H9 (cell line): ENCODE data around the gene ZNF101. TPM values are rescaled to one million over a fixed set of nuclear protein-coding genes. Genes with fewer than 3 reads are reported as not detected.

ENCODE experiments used
- DNase-seq: peaks from one replicate; pipeline ENCODE4 v3.0.0-alpha.2; 2017
- H2AFZ ChIP-seq: one replicate; pipeline ENCODE4 v1.6.1; 2013; ENCODE audit warnings: mild to moderate bottlenecking, low read length, control low read depth, moderate library complexity
- H2AK5ac ChIP-seq: 2 replicates; pipeline ENCODE4 v1.6.1; 2013; ENCODE audit warnings: low read length, control low read depth, mixed read lengths; ENCODE audit not compliant: insufficient read length
- H2BK120ac ChIP-seq: one replicate; pipeline ENCODE4 v1.6.1; 2013; ENCODE audit warnings: low read depth, mild to moderate bottlenecking, low read length, control low read depth, inconsistent platforms; ENCODE audit not compliant: poor library complexity, severe bottlenecking
- H2BK12ac ChIP-seq: 2 replicates; pipeline ENCODE4 v1.6.1; 2013; ENCODE audit warnings: low read length, control low read depth, mixed read lengths, low read depth; ENCODE audit not compliant: insufficient read length
- H2BK15ac ChIP-seq: 2 replicates; pipeline ENCODE4 v1.6.1; 2013; ENCODE audit warnings: low read depth, low read length, control low read depth
- H2BK20ac ChIP-seq: one replicate; pipeline ENCODE4 v1.6.1; 2013; ENCODE audit warnings: low read depth, mild to moderate bottlenecking, low read length, control low read depth, inconsistent platforms; ENCODE audit not compliant: poor library complexity, severe bottlenecking
- H2BK5ac ChIP-seq: 2 replicates; pipeline ENCODE4 v1.6.1; 2013; ENCODE audit warnings: low read length, control low read depth, mixed read lengths; ENCODE audit not compliant: insufficient read length
- H3K14ac ChIP-seq: 2 replicates; pipeline ENCODE4 v1.6.1; 2013; ENCODE audit warnings: low read length, control low read depth; ENCODE audit not compliant: insufficient read depth
- H3K18ac ChIP-seq: 2 replicates; pipeline ENCODE4 v1.6.1; 2013; ENCODE audit warnings: low read depth, mild to moderate bottlenecking, mixed read lengths, low read length, control low read depth; ENCODE audit not compliant: insufficient read length
- H3K23ac ChIP-seq: 2 replicates; pipeline ENCODE4 v1.6.1; 2013; ENCODE audit warnings: low read length, control low read depth, mixed read lengths, low read depth; ENCODE audit not compliant: insufficient read length
- H3K23me2 ChIP-seq: 2 replicates; pipeline ENCODE4 v1.6.1; 2013; ENCODE audit warnings: low read depth, mild to moderate bottlenecking, mixed read lengths, low read length, control low read depth; ENCODE audit not compliant: insufficient read length, poor library complexity, severe bottlenecking
- H3K27ac ChIP-seq: 2 replicates; pipeline ENCODE4 v1.5.1; 2013; ENCODE audit warnings: low read length, control low read depth, mixed read lengths, low read depth; ENCODE audit not compliant: insufficient read length
- H3K27me3 ChIP-seq: 2 replicates; pipeline ENCODE4 v1.6.1; 2013; ENCODE audit warnings: low read length, control low read depth, inconsistent platforms; ENCODE audit not compliant: insufficient read depth
- H3K4ac ChIP-seq: 2 replicates; pipeline ENCODE4 v1.6.1; 2013; ENCODE audit warnings: low read depth, mild to moderate bottlenecking, control low read depth, inconsistent platforms, low read length, moderate library complexity
- H3K4me1 ChIP-seq: 2 replicates; pipeline ENCODE4 v1.6.1; 2013; ENCODE audit warnings: low read length, control low read depth, inconsistent platforms; ENCODE audit not compliant: insufficient read depth
- H3K4me2 ChIP-seq: 2 replicates; pipeline ENCODE4 v1.6.1; 2013; ENCODE audit warnings: low read length, control low read depth, mixed read lengths; ENCODE audit not compliant: insufficient read length, insufficient read depth
- H3K56ac ChIP-seq: 2 replicates; pipeline ENCODE4 v1.6.1; 2013; ENCODE audit warnings: low read depth, mild to moderate bottlenecking, mixed read lengths, low read length, control low read depth; ENCODE audit not compliant: insufficient read length
- H3K79me1 ChIP-seq: 2 replicates; pipeline ENCODE4 v1.6.1; 2013; ENCODE audit warnings: low read depth, mild to moderate bottlenecking, moderate library complexity, low read length, control low read depth, inconsistent platforms; ENCODE audit not compliant: insufficient read depth, poor library complexity, severe bottlenecking
- H3K79me2 ChIP-seq: 2 replicates; pipeline ENCODE4 v1.6.1; 2013; ENCODE audit warnings: low read length, control low read depth, inconsistent platforms; ENCODE audit not compliant: insufficient read depth
- H3K9ac ChIP-seq: 2 replicates; pipeline ENCODE4 v1.6.1; 2013; ENCODE audit warnings: low read length, control low read depth, mixed read lengths; ENCODE audit not compliant: insufficient read length; ENCODE audit errors: extremely low read depth
- H3K9me3 ChIP-seq: one replicate; pipeline ENCODE4 v1.6.1; 2013; ENCODE audit warnings: low read depth, low read length, inconsistent platforms; ENCODE audit not compliant: control insufficient read depth
- H3T11ph ChIP-seq: one replicate; pipeline ENCODE4 v1.6.1; 2013; ENCODE audit warnings: mild to moderate bottlenecking, low read length, control low read depth, inconsistent platforms
- H4K20me1 ChIP-seq: one replicate; pipeline ENCODE4 v1.6.1; 2013; ENCODE audit not compliant: control insufficient read depth, insufficient read length, insufficient read depth
- H4K5ac ChIP-seq: 2 replicates; pipeline ENCODE4 v1.6.1; 2013; ENCODE audit warnings: low read depth, mild to moderate bottlenecking, mixed read lengths, low read length, control low read depth; ENCODE audit not compliant: insufficient read length
- H4K8ac ChIP-seq: replicated peaks from 2 replicates; pipeline ENCODE4 v1.6.1; 2013; ENCODE audit warnings: low read length, control low read depth, mixed read lengths, low read depth; ENCODE audit not compliant: insufficient read length
- H4K91ac ChIP-seq: 2 replicates; pipeline ENCODE4 v1.6.1; 2013; ENCODE audit warnings: low read depth, mild to moderate bottlenecking, moderate library complexity, mixed read lengths, low read length, control low read depth; ENCODE audit not compliant: insufficient read length
- H3K27ac Mint-ChIP-seq, 3 experiments: 2 replicates in 2 of 3; 3 replicates in 1 of 3; pipeline ENCODE4 v1.8.0; 2020 to 2021; ENCODE audit warnings: mixed read lengths in 3 of 3, mild to moderate bottlenecking in 1 of 3, moderate library complexity in 1 of 3
- H3K27me3 Mint-ChIP-seq: 2 replicates; pipeline ENCODE4 v1.8.0; 2021; ENCODE audit warnings: low read depth, mild to moderate bottlenecking, moderate library complexity, mixed read lengths
- H3K36me3 Mint-ChIP-seq, 3 experiments: 2 replicates in 2 of 3; 3 replicates in 1 of 3; pipeline ENCODE4 v1.8.0; 2020 to 2021; ENCODE audit warnings: low read depth in 3 of 3, mixed read lengths in 3 of 3; ENCODE audit not compliant: insufficient read depth in 1 of 3
- H3K4me1 Mint-ChIP-seq, 2 experiments: 2 replicates each; pipeline ENCODE4 v1.8.0; 2020; ENCODE audit warnings: mixed read lengths in 2 of 2
- H3K4me3 Mint-ChIP-seq, 2 experiments: 2 replicates in 1 of 2; 3 replicates in 1 of 2; pipeline ENCODE4 v1.8.0; 2020 to 2021; ENCODE audit warnings: mild to moderate bottlenecking in 2 of 2, mixed read lengths in 2 of 2, moderate library complexity in 1 of 2
- H3K9me3 Mint-ChIP-seq, 2 experiments: 2 replicates in 1 of 2; 3 replicates in 1 of 2; pipeline ENCODE4 v1.8.0; 2020; ENCODE audit warnings: mild to moderate bottlenecking in 2 of 2, mixed read lengths in 2 of 2, moderate library complexity in 1 of 2
- WGBS: extraction: QIAGEN DNeasy Blood & Tissue Kit; methylation state at CpG from one replicate; pipeline ENCODE4 v1.1.7; 2013; ENCODE audit warnings: missing lambda C conversion rate, low lambda C conversion rate, mixed read lengths; ENCODE audit not compliant: insufficient read length; ENCODE audit errors: extremely low coverage; 5-methylcytosine and 5-hydroxymethylcytosine counted together
- total RNA-seq: library from RNA; stranded (reverse); gene quantifications from 2 replicates; pipeline ENCODE4 v1.2.1, GENCODE V29; 2021
- TF ChIP-seq, protein P1 (sequence below): fragments of 200-600 bp; sonication (generic); conservative IDR thresholded peaks from 3 replicates; pipeline ENCODE4 v1.8.0; 2021; ENCODE audit warnings: antibody characterized with exemption, mild to moderate bottlenecking

Gene ZNF101
- total RNA-seq, 1 experiment from 2014 or later, result 46.9 TPM

DNA sequence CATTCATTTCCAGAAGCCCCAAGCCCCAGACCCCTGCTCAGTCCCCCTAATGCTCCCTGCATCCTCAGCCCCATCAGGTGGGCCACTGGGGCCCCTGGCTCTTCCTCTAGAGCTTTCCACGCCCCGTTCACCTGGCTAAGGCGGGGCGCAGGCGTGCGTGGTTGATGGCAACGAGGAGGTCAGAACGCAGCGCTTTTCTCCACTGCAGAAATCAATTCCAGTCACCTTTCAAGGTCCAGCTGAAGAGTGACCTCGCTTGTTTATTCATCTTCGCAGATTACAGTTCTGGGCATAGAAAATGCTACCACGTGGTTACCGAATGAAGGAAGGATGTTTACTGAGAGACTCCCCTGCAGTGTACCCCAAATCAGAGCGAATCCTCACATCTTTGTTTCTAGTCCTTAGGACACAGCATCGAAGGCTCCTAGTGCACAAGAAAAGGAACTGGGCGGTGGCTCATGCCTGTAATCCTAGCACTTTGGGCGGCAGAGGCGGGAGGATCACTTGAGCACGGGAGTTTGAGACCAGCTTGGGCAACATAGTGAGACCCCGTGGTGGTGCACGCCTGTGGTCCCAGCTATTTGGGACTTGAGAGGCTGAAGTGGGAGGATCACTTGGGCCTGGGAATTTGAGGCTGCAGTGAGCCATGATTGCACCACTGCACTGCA lies 49.3 kb upstream of the ZNF101 start:
- Mint-ChIP-seq H3K9me3 (no peaks in the 10 kb centered on the region), H3K4me1 (peaks cover 12 to 14% of the 10 kb centered on the region in 2 experiments), H3K36me3 (peaks cover 12 to 15% (median 15%) of the 10 kb centered on the region in 3 experiments; a peak in 6 of 7 replicates), H3K27ac (peak overlapping the region in 1 of 3 experiments; percentile 70; a peak in 1 of 7 replicates), H3K4me3 (peak overlapping the region; percentile 56 to 86), H3K27me3 (peaks cover 25% of the 10 kb centered on the region)
- Histone ChIP-seq H3K4me2 (peak overlapping the region; percentile 41), H4K91ac (no peak overlapping the region), H2BK12ac (no peak overlapping the region), H3K14ac (no peak overlapping the region), H2AK5ac (no peak overlapping the region), H3K4me1 (no peaks in the 10 kb centered on the region), H2AFZ (no peak overlapping the region), H3K9ac (no peak overlapping the region), H4K20me1 (no peaks in the 10 kb centered on the region), H3T11ph (no peak overlapping the region), H3K79me2 (no peaks in the 10 kb centered on the region), H3K23me2 (peaks cover 8% of the 10 kb centered on the region), H4K5ac (no peak overlapping the region), H3K18ac (peak overlapping the region; percentile 41), H3K27ac (no peak overlapping the region), H3K4ac (no peak overlapping the region), H3K56ac (no peak overlapping the region), H3K79me1 (no peaks in the 10 kb centered on the region), H2BK20ac (no peak overlapping the region), H2BK120ac (no peak overlapping the region), H2BK5ac (no peak overlapping the region), H2BK15ac (no peak overlapping the region), H3K9me3 (no peaks in the 10 kb centered on the region), H3K27me3 (no peaks in the 10 kb centered on the region; the same call in 1 of the 2 replicates), H3K23ac (no peak overlapping the region), H4K8ac (no peak overlapping the region)
- no peak for DNase-seq
- TF ChIP-seq, protein P1, sequence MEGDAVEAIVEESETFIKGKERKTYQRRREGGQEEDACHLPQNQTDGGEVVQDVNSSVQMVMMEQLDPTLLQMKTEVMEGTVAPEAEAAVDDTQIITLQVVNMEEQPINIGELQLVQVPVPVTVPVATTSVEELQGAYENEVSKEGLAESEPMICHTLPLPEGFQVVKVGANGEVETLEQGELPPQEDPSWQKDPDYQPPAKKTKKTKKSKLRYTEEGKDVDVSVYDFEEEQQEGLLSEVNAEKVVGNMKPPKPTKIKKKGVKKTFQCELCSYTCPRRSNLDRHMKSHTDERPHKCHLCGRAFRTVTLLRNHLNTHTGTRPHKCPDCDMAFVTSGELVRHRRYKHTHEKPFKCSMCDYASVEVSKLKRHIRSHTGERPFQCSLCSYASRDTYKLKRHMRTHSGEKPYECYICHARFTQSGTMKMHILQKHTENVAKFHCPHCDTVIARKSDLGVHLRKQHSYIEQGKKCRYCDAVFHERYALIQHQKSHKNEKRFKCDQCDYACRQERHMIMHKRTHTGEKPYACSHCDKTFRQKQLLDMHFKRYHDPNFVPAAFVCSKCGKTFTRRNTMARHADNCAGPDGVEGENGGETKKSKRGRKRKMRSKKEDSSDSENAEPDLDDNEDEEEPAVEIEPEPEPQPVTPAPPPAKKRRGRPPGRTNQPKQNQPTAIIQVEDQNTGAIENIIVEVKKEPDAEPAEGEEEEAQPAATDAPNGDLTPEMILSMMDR, result no peak
- no CpG with 5 or more reads among the region's 21 CpGs for WGBS
